ENCODE data around the gene MAEA. TPM values are rescaled to one million over a fixed set of nuclear protein-coding genes. Genes with fewer than 3 reads are reported as not detected.

Gene MAEA
- total and polyA plus RNA-seq, 9 of the 15 experiments (the other 6 are each of a cell fraction or from before 2014, with no cell fraction given): 2.1 to 86.5 (median 45.0) TPM

DNA sequence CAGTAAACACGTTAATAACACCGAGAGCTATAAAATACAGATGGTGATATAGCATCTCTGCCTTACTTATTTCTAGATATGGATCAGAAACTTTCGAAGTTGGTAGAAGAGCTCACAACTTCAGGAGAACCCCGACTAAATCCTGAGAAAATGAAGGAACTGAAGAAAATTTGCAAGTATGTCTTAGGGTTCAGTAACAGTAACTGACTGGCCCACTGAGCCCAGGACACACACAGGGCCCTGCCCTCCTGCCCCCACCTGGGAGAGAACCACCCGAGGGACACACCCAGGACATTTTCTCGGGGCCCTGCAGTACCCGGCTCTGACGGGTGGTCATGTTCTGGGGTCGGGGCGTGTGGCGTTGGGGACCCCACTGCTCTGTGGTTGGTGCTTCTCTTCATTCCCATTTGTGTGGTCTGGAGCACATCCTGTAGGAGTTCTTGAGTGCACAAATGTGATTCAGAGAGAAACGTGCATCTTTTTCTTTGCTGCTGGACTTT lies 58.4 kb downstream of the MAEA start (continued):
- TF ChIP-seq ETV6 (IDR thresholded peaks at IDR 0.05; ENCODE audit: borderline replicate concordance in 1 of 2, low read depth in 2 of 2, low read length in 1 of 2) (no peak), ETV6 (CRISPR knock-in tag; IDR thresholded peaks at IDR 0.05; ENCODE audit: borderline replicate concordance) (no peak)
- TF ChIP-seq, protein P1, sequence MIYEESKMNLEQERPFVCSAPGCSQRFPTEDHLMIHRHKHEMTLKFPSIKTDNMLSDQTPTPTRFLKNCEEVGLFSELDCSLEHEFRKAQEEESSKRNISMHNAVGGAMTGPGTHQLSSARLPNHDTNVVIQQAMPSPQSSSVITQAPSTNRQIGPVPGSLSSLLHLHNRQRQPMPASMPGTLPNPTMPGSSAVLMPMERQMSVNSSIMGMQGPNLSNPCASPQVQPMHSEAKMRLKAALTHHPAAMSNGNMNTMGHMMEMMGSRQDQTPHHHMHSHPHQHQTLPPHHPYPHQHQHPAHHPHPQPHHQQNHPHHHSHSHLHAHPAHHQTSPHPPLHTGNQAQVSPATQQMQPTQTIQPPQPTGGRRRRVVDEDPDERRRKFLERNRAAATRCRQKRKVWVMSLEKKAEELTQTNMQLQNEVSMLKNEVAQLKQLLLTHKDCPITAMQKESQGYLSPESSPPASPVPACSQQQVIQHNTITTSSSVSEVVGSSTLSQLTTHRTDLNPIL (CRISPR knock-in tag; IDR thresholded peaks at IDR 0.05): no peak

DNA sequence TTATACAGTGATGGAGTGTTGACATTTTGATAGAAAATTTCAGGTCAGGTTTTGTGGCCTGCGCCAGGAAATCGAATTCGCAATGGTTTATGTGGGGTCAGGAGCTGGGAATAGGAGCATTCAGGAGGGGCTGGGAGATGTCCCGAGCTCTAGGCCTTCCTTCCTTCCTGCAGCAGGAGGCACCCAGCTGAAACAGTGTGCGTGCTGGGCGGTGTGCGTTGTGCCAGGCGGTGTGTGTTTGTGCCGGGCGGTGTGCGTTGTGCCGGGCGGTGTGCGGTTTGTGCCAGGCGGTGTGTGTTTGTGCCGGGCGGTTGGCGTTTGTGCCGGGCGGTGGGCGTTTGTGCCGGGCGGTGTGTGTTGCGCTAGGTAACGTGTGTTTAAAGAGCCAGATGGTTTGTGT lies 59.1 kb downstream of the MAEA start:
- no TSS peak for BruUV-seq (replicated peaks)
- H3K4me3 ChIP-seq: no peak overlapping the region
- no peaks in the 10 kb centered on the region for H3K27me3 ChIP-seq (ENCODE audit: control insufficient read depth in 2 of 2, insufficient read depth in 2 of 2, low read length in 2 of 2)
- H3K4me2 ChIP-seq (ENCODE audit: insufficient read depth, low read length): 0 out of 2 replicates have a peak overlapping the region, but pooled peaks have one; percentile 97
- peaks cover 4% of the 10 kb centered on the region for H3K9me1 ChIP-seq (ENCODE audit: control insufficient read depth, insufficient read depth, low read length)
- ATAC-seq: no peak
- H4K20me1 ChIP-seq (replicated peaks; ENCODE audit: control insufficient read depth, insufficient read depth, low read length): 0 out of 2 replicates have a peak, but pooled peaks cover 6% of the 10 kb centered on the region
- in situ Hi-C loops (cut with MboI): no loop called here
- CTCF ChIA-PET (ENCODE audit: low intra/inter-chr PET ratio): no interaction called here
- H3K9ac ChIP-seq (ENCODE audit: insufficient read depth in 1 of 2, low read depth in 2 of 2, low read length in 2 of 2): 0 out of 4 replicates have a peak overlapping the region, but pooled peaks of 1 of the 2 experiments have one; percentile 26
- POLR2A ChIA-PET: interaction anchor here (1.3 kb wide), 1 partner anchor 369 kb away, joined by 3 read pairs; no protein-coding TSS in a partner anchor
- no peak for FAIRE-seq
- no peak for DNase-seq (ENCODE audit: extremely low read depth in 1 of 4, low spot score in 3 of 4)
- peaks cover 10 to 69% of the 10 kb centered on the region in 2 experiments for H3K4me1 ChIP-seq (replicated peaks in 1 of 2; ENCODE audit: control insufficient read depth in 2 of 2, insufficient read depth in 2 of 2, low read length in 2 of 2)
- 94% methylated on average over 13 of the region's 25 CpGs for WGBS (ENCODE audit: insufficient coverage, low coverage, missing lambda C conversion rate)
- peaks cover 25% of the 10 kb centered on the region; the same call in 2 of the 3 replicates for H3K36me3 ChIP-seq (ENCODE audit: control insufficient read depth, insufficient read depth, low read length)
- H3K9me3 ChIP-seq (replicated peaks; ENCODE audit: control insufficient read depth, insufficient read depth, low read depth, low read length): no peaks in the 10 kb centered on the region
- intact Hi-C loops (cut with micrococcal nuclease): no loop called here
- TF ChIP-seq, protein P2, sequence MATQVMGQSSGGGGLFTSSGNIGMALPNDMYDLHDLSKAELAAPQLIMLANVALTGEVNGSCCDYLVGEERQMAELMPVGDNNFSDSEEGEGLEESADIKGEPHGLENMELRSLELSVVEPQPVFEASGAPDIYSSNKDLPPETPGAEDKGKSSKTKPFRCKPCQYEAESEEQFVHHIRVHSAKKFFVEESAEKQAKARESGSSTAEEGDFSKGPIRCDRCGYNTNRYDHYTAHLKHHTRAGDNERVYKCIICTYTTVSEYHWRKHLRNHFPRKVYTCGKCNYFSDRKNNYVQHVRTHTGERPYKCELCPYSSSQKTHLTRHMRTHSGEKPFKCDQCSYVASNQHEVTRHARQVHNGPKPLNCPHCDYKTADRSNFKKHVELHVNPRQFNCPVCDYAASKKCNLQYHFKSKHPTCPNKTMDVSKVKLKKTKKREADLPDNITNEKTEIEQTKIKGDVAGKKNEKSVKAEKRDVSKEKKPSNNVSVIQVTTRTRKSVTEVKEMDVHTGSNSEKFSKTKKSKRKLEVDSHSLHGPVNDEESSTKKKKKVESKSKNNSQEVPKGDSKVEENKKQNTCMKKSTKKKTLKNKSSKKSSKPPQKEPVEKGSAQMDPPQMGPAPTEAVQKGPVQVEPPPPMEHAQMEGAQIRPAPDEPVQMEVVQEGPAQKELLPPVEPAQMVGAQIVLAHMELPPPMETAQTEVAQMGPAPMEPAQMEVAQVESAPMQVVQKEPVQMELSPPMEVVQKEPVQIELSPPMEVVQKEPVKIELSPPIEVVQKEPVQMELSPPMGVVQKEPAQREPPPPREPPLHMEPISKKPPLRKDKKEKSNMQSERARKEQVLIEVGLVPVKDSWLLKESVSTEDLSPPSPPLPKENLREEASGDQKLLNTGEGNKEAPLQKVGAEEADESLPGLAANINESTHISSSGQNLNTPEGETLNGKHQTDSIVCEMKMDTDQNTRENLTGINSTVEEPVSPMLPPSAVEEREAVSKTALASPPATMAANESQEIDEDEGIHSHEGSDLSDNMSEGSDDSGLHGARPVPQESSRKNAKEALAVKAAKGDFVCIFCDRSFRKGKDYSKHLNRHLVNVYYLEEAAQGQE (IDR thresholded peaks at IDR 0.05; ENCODE audit: borderline replicate concordance): no peak
- TF ChIP-seq, protein P2 (CRISPR knock-in tag; IDR thresholded peaks at IDR 0.05; ENCODE audit: low read depth): no peak
- TF ChIP-seq, protein P3, sequence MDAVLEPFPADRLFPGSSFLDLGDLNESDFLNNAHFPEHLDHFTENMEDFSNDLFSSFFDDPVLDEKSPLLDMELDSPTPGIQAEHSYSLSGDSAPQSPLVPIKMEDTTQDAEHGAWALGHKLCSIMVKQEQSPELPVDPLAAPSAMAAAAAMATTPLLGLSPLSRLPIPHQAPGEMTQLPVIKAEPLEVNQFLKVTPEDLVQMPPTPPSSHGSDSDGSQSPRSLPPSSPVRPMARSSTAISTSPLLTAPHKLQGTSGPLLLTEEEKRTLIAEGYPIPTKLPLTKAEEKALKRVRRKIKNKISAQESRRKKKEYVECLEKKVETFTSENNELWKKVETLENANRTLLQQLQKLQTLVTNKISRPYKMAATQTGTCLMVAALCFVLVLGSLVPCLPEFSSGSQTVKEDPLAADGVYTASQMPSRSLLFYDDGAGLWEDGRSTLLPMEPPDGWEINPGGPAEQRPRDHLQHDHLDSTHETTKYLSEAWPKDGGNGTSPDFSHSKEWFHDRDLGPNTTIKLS (IDR thresholded peaks at IDR 0.05; ENCODE audit: borderline replicate concordance, low read depth): no peak
- TF ChIP-seq DNMT1 (IDR thresholded peaks at IDR 0.05): no peak
- TF ChIP-seq NR2C1 (IDR thresholded peaks at IDR 0.05): no peak
- no peak for TF ChIP-seq NR2C1 (tag; IDR thresholded peaks at IDR 0.05)
- peak; percentile 41; the same call in 1 of the 2 replicates for TF ChIP-seq ZKSCAN1 (IDR thresholded peaks at IDR 0.05; ENCODE audit: low read depth, low read length)
- no peak overlapping the region for H3K27ac ChIP-seq (ENCODE audit: extremely low read depth, low read depth, low read length)
- peaks cover 27% of the 10 kb centered on the region for H3K79me2 ChIP-seq (ENCODE audit: control insufficient read depth, insufficient read depth, low read length)
- no peak overlapping the region for H2AFZ ChIP-seq (ENCODE audit: low read depth, low read length)
